GM19395 (cell line): ENCODE measurements around the gene TMEM248.
"Not testable (repeated sequence)": the region's sequence is repeated elsewhere in the genome, so short reads cannot be mapped to it uniquely, and the experiment has no call there.

Source experiments
- ATAC-seq: cut with Tn5 transposase; IDR thresholded peaks from one replicate; pipeline ENCODE4 v1.9.1; 2021; ENCODE audit warnings: mild to moderate bottlenecking, moderate library complexity; ENCODE audit not compliant: unreplicated experiment

TMEM248 gene

GRCh38 chr7:66920769-66921395, at the start of gene TMEM248:
TSS of gene TMEM248 (plus strand) at chr7:66921225. CDS start at chr7:66941866, 20,641 bp downstream.
- peak; percentile 88 for ATAC-seq

GRCh38 chr7:66873476-66873875, 47.5 kb upstream of the TMEM248 start:
- no peak for ATAC-seq

- ATAC-seq: peak; percentile 89
These were observed 43.3 kb upstream of the TMEM248 start for GRCh38 chr7:66877577-66878300.

GRCh38 chr7:66878301-66878685, 42.7 kb upstream of the TMEM248 start:
- not testable (repeated sequence) for ATAC-seq

GRCh38 chr7:66880053-66880452, 41.0 kb upstream of the TMEM248 start:
- ATAC-seq: no peak

- not testable (repeated sequence) for ATAC-seq
These were observed 40.4 kb upstream of the TMEM248 start for GRCh38 chr7:66880577-66880976.

DNA sequence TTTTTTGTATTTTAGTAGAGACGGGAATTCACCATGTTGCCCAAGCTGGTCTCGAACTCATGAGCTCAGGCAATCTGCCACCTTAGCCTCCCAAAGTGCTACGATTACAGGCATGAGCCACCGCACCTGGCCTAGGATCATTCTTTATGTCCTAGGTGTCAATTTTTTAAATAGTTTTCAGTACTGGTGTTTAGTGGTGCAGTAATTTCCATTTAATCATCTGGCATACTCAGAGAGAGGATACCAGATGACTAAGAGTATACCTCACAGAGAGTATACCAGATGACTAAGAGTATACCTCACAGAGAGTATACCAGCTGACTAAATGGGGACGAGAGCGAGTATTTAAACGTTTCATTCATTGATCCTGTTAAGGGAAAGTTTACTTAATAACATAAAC, 37.3 kb upstream of the TMEM248 start:
- no peak for ATAC-seq

DNA sequence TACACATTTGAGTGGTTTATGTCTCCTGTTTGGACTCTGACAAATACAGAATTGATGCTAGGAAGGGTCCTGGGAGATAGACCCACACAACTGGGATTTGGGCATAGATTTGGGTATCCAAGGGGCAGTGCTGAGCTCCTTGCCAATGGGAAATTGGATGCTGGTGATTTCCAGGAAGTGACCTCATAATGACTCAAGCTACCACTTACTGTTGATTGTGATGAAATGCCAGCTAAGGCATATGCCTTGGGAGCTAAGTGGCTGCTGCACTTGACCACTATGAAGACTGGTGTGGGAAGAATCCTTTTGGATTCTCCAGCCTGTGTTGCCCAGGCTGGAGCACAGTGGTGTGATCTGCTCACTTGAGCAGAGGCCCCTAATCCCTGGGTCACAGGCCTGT, 36.5 kb upstream of the TMEM248 start:
- not testable (repeated sequence) for ATAC-seq

DNA sequence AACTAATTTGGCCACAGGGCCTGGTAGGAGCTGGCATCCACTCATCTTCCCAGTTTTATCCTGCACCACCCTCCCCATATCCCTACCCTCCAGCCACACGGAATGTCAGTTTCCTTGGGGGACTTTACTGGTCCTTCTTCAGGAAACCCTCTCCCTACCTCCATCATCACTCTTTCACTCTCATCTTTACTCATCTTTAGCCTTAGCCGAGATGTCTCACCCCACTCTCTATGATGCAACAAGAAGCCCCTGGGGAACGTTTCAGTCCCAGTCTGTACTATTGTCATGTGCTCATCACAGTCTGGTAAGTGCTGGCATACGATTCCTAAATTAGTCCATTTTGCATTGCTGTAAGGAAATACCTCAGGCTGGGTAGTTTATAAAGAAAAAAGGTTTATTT, 34.9 kb upstream of the TMEM248 start:
- peak; percentile 82 for ATAC-seq

DNA sequence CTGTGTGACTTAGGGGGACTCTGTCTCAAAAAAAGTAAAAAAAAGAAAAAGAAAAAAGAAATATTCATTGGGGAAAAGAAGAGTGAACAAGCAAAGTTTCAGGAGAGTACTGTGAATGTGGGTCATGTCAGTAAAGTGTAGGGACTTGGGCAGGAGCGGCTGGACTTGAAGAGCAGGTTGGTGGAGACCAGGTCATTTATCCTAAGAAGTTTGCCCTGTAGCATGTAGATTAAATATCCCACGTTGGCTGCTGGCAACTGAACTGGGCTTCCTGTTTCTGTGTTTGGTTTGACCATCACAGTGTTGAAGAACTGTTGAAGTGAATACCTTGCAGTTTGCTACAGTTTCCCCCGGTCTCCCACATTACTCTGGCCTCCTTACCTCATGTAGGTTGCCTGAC, 32.8 kb upstream of the TMEM248 start:
- not testable (repeated sequence) for ATAC-seq

DNA sequence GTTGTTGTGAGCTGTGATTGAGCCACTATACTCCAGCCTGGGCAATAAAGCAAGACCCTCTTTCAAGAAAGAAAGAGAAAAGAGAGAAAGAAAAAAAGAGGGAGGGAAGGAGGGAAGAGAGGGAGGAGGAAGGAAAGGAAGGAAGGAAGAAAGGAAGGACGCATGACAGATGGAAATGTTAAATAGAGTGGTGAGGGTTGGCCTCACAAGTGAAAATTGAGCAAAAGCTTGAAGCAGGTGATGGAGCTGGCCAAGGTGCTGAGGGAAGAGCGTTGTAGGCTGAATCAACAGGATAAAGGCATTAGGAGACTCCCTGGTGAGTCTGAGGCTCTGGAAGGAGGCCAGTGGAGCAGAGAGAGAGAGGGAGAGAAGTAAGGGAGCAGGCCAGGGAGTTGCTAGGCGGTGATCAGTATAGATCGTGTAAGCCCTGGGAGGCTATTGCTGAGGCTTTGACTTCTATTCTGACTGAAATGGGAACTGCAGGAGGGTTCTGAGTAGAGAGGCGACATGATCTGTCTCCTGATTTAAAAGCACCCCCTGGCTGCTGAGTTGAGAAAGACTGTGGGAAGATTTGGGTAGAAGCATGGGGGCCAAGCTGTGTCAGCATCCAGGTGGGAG, 26.5 kb upstream of the TMEM248 start:
- no peak for ATAC-seq

GRCh38 chr7:66896441-66896840, 24.6 kb upstream of the TMEM248 start:
- ATAC-seq: no peak

GRCh38 chr7:66899552-66900280, 21.3 kb upstream of the TMEM248 start:
- ATAC-seq: no peak

DNA sequence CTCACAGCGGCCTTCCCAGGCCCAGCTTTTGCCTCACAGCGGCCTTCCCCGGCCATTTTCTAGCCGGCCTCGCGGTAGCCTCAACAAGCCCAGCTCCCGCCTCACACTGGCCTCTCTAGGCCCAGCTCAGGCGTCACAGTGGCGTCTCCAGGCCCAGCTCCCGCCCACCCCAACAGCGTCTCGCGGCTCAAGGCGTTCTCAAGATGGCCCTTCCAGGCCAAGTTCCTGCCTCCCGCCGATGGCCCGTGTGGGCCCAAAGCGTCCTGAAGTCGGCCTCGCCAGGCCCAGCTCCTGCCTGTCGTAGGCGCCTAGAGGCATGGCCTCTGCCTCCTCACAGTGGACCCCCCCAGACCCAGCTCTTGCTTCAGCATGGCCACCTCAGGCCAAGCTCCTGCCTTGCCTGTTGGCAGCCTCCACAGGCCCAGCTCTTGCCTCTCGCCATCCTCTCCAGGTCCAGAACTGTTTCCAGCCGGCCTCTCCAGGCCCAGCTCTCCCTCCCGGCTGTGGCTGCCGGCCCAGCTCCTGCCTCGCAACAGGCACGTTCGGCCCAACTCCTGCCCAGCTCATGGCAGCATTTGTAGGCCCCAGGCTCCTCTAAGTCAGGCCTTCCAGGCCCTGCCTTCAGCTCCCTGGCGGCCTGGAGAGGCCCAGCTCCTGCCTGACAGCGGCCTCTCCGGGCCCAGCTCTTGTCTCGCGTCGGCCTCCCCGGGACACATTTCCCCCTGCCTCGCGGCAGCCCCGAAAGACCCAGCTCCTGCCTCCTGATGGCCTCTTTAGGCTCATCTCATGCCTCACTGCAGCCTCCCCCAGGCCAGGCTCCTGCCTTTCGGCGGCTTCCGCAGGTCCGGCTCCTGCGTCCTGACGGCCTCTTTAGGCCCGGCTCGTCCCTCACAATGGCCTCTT, 18.8 kb upstream of the TMEM248 start:
- ATAC-seq: no peak

DNA sequence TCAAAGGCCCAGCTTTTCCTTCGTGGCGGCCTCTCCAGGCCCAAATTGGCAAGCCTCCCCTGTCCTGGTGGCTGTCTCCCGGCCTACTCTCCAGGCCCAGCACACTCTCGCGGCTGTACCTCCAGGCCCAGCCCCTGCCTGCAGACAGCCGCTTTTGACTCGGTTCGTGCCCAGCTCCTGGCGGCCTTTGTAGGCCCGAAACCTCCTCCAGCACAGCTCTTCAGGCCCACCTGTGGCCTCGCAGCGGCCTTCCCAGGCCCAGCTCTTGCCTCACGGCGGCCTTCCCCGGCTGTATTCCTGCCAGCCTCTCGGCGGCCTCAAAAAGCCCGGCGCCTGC, 18.2 kb upstream of the TMEM248 start:
- ATAC-seq: no peak

- ATAC-seq: no peak
These were observed 17.5 kb upstream of the TMEM248 start for GRCh38 chr7:66903360-66904062.

GRCh38 chr7:66904063-66904593, 16.9 kb upstream of the TMEM248 start:
- ATAC-seq: no peak

GRCh38 chr7:66905278-66905677, 15.7 kb upstream of the TMEM248 start:
- ATAC-seq: no peak

DNA sequence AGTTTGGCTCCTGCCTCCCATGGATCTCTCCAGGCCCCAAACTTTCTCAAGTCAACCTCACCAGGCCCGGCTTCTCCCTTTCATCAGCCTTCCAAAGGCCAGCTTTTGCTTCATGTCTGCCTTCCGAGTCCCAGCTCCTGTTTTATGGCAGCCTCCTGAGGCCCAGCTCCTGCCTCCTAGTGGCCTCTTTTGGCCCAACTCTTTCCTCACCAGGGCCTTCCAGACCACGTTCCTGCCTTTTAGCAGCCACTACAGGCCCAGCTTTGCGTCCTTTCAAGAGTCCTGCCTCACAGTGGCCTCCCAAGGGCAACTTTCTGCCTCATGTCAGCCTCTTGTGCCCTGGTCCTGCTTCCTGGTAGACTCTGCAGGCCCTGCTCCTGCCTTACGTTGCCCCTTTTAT, 15.3 kb upstream of the TMEM248 start:
- no peak for ATAC-seq

GRCh38 chr7:66907731-66908130, 13.3 kb upstream of the TMEM248 start:
- ATAC-seq: no peak
